HG03103 (cell line): ENCODE measurements around the gene TEX36.
"Not testable (repeated sequence)": the region's sequence is repeated elsewhere in the genome, so short reads cannot be mapped to it uniquely, and the experiment has no call there.

Experiments used
- ATAC-seq: cut with Tn5 transposase; IDR thresholded peaks from one replicate; pipeline ENCODE4 v1.9.1; 2021; ENCODE audit warnings: low read depth; ENCODE audit not compliant: unreplicated experiment

The TEX36 gene

DNA sequence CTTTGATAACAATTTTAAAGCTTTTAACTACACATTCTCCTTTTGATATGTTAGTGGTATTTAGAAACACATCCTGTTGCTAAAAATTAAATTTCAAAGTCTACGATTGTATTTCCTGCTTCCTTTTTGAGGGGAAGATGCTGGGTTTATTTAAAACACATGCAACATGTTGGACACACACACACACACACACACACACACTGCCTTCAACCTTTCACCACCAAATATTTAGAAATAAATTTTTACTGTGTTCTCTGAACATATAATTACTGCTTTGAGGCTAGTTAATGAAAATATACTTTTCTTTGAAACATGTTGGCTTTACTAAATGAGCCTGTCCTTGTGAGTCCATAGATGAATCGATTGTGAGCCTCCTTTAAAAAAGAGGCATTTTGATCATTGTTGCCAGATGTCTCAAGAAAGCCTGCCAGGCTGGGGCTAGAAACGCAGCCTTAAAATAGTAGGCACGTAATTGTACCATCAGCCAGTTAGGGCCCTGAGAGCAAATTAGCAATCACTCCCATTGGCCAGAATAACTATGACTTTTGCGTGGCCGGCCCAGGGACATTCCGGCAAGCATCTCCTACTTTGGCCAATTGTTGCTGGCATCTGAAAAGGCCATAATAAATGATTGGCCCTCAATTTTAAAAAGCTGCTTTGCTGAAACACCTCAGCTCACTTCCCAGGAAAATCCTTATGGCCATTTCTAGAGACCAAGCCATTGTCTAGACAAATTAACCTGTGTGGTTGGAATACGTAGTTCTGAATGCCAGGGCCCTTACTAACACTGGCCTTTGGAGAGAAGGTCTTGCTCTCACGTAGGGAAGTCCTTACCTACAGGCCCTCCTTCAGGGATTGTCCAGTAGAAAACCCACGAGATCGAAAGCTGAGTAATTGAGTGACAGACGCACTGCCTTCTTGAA lies 9.9 kb upstream of the TEX36 start:
- ATAC-seq = no peak

DNA sequence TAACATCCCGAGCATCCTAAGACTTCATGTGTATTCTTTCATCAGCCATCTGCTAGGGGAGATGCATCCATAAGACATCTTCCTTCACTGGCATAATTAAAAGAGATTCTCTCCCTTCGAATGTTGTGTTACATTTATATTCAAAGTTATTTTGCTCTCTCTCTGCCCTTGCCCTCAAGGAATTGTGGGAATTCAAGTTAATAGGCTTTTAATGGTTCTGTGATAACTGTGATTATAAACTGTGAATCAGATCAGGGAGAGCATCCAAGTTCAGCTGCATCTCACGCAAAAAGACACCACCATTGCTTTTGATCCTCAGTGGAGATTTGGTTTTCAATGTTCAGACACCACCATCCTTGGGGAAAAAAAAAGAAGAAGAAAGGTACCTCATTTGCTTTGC lies 9.2 kb upstream of the TEX36 start:
- no peak for ATAC-seq

GRCh38 chr10:125691160-125691981 lies 8.4 kb upstream of the TEX36 start:
- no peak for ATAC-seq

GRCh38 chr10:125689955-125690569 lies 7.1 kb upstream of the TEX36 start:
- ATAC-seq = no peak

DNA sequence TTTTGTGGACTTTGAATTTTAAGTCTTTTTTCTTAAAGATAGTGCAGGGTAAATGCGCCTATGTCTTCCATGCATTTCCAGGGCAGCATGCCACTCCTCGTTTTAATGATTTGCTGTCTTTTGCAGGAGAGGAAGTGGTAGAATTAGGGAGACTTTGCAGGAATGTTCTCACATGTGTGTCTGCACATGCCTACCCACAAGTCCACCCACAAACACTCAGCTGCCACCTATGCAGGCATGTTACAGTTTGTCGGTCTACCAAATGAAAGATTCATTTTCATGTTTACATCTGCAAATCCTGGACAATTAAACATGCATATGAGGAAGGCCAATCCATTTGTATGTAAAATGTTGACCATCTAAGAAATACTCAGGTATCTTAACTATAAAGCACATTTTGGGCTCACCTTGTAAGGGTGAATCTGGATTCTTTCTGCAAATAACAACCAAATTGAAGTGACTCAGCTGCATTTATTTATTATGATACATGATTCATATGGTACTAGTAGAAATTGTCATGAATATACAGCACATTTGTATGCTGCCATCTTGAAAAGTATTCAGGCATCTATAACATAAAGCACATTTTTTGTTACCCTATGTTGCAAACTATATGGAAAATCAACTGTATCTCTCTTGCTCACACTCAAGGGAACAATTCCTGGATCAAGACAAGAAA lies 4.7 kb upstream of the TEX36 start:
- ATAC-seq = no peak

- no peak for ATAC-seq
Observed at GRCh38 chr10:125684581-125684980, 1.6 kb upstream of the TEX36 start.

GRCh38 chr10:125683821-125684220 lies 858 bp upstream of the TEX36 start:
- no peak for ATAC-seq

DNA sequence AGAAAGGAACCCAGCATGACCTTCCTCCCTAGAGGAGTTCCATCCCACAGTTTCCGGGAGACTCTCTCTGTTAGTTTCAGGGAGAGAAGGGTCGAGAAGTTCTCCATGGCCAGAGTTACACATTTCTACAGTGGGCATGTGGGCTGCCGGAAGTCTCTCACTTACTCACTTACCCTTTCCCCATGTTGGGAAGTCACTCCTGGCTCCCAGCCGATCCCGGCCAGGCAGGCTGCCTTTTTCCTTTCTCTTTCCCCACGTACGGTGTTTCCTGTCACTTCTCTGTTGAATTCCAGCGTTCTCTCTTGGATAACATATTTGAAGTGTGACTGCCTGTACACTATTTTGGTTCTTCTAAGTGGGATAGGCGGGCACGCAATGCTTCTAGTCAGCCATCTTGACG lies 3.5 kb downstream of the TEX36 start:
- ATAC-seq = no peak

DNA sequence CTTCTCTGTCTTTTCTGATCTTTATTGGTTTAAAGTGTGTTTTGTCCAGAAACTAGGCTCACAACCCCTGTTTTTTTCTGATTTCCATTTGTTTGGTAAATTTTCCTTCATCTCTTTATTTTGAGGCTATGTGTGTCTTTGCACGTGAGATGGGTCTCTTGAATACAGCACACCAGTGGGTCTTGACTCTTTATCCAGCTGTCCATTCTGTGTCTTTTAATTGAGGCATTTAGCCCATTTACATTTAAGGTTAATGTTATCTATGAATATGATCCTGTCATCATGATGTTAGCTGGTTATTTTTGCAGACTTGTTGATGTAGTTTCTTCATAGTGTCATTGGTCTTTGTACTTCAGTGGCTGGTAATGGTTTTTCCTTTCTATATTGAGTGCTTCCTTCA lies 10.1 kb downstream of the TEX36 start:
- no peak for ATAC-seq

DNA sequence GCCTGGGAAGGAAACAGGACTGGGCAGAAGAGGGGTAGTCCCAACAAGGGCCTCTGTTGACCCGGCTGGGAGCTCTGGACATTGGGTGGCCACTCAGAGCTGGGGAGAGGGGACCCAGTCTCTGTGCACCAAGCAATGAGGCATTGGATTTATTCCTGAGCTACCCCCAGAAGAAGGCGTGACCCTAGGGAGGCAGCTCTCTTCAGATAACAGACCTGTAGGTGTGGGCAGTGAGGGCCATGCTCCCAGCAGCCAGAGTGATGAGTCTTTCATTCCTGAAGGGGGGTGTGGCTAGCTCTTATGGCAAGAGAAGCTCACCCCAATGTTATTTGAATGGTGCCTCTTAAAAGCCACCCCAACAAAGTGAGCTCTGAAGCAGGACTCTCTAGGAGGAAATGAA lies 20.4 kb downstream of the TEX36 start:
- ATAC-seq = no peak

GRCh38 chr10:125661941-125662515 lies 20.9 kb downstream of the TEX36 start:
- no peak for ATAC-seq

- no peak for ATAC-seq
Observed at GRCh38 chr10:125661431-125661940, 21.5 kb downstream of the TEX36 start.

GRCh38 chr10:125659071-125659470 lies 23.9 kb downstream of the TEX36 start:
- ATAC-seq = no peak

DNA sequence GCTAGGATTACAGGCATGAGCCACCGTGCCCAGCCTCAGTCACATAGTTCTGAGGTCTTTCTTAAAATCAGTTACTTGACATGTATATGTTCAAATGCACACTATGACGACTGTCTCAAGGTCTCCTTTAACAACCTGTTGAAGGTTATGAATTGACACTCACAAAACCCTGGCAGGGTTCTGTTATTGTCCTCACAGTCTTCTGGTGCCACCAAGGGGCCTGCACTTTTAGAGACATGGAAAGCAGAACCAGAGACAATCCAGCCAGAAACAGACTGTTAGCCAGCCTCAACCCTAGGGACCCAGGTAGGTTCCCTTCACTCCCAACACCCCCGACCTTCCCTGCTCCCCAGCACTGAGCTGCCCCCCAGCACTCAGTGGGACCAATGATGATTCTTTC lies 26.4 kb downstream of the TEX36 start:
- ATAC-seq = no peak

DNA sequence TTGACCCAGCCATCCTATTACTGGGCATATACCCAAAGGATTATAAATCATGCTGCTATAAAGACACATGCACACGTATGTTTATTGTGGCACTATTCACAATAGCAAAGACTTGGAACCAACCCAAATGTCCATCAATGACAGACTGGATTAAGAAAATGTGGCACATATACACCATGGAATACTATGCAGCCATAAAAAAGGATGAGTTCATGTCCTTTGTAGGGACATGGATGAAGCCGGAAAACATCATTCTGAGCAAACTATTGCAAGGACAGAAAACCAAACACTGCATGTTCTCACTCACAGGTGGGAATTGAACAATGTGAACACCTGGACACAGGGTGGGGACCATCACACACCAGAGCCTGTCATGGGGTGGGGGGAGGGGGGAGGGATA lies 29.9 kb downstream of the TEX36 start:
- ATAC-seq = not testable (repeated sequence)

DNA sequence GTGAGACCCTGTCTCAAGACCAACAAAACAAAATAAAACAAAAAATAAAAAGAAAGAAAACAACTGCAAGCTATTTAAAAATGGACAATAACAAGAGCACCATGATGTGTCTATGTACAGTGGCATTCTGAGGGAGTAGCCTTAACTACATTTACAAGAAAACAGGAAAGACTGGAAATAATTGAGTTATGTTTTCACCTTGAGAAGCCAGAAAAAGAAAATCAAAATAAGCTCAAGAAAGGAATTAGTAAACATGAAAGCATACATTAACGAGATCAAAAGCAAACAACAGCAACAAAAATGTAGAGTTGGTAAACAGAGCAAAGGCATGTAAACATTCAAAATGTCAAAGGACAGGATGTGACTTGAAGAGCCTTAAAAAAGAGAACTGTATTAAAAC lies 36.7 kb downstream of the TEX36 start:
- no peak for ATAC-seq

- no peak for ATAC-seq
Observed at GRCh38 chr10:125641398-125641797, 41.6 kb downstream of the TEX36 start.

DNA sequence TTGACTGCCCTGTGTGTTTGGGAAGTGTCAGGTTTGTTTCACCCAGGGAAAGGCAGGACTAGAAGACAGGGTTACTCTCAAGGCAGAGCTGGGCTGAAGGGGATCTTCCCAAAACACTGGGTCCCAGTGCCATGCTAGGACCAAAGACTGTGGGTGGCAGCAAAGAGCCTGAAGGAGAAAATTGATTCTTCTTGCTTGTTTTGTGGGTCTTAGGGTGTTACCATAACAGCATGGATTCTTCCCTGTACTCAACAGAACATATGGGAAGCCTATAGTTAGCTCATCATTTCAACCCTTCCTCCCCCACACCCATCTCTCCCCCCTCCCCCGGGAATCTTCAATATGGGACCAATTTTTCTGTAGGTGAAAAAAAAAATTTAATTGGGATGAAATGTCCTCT lies 42.3 kb downstream of the TEX36 start:
- no peak for ATAC-seq

- ATAC-seq = no peak
Observed at GRCh38 chr10:125639846-125640245, 43.1 kb downstream of the TEX36 start.

- no peak for ATAC-seq
Observed at GRCh38 chr10:125638555-125638954, 44.4 kb downstream of the TEX36 start.
